GM12891 (cell line): ENCODE data around the gene FGF11.

Source experiments
- PAX5 ChIP-seq: IDR thresholded peaks from 2 replicates; pipeline ENCODE4 v1.6.1; 2011; ENCODE audit warnings: low read length, moderate library complexity, mild to moderate bottlenecking; ENCODE audit not compliant: insufficient read depth, severe bottlenecking
- POLR2A ChIP-seq: IDR thresholded peaks from 2 replicates; pipeline ENCODE4 v1.6.1; 2011; ENCODE audit warnings: low read depth, low read length, control low read depth
- POLR2AphosphoS5 ChIP-seq: IDR thresholded peaks from 2 replicates; pipeline ENCODE4 v1.6.1; 2011; ENCODE audit warnings: low read depth, low read length, control low read depth
- POU2F2 ChIP-seq: IDR thresholded peaks from 2 replicates; pipeline ENCODE4 v1.6.1; 2011; ENCODE audit warnings: low read depth, mild to moderate bottlenecking, control low read depth, low read length, moderate library complexity
- SPI1 ChIP-seq: IDR thresholded peaks from 2 replicates; pipeline ENCODE4 v1.6.1; 2011; ENCODE audit warnings: low read depth, low read length, control low read depth
- TAF1 ChIP-seq: IDR thresholded peaks from 2 replicates; pipeline ENCODE4 v1.6.1; 2011; ENCODE audit warnings: low read depth, low read length, control low read depth

DNA sequence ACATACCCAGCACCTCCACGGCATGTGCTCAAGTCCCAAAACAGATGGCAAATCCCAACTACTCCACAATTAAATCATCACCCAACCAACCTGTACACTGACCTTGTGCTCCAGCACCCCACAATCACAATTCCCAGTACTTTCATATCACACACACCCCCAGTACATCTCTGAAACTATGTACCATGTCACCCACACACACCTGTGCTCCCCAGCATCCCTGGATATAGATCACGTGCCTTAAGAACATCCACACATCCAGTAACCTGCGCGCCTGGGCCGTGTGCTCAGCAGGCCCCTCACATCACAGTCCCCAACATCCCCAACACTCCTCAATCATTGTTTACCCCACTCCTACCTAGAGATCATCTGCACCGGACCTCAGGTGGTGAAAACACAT, 29.6 kb upstream of the FGF11 start:
- TF ChIP-seq POLR2AphosphoS5 (no peak), POU2F2 (no peak), POLR2A (no peak), TAF1 (no peak), SPI1 (no peak), PAX5 (no peak)
